T-helper 2 cell treated with Interferon-gamma antibody and Interleukin-4, amounts not matched to agents 5 μg/mL and 100 μg/mL, for 36 hours (primary cell): ENCODE results near the gene PTPRN2.
"Not testable (repeated sequence)": the region's sequence is repeated elsewhere in the genome, so short reads cannot be mapped to it uniquely, and the experiment has no call there.

Source experiments
- DNase-seq: peaks from one replicate; pipeline ENCODE4 v3.0.0; 2021; ENCODE audit warnings: low spot score
- H3K27ac Mint-ChIP-seq: one replicate; pipeline ENCODE4 v1.8.0; 2021; ENCODE audit warnings: mild to moderate bottlenecking, mixed read lengths
- H3K27me3 Mint-ChIP-seq: one replicate; pipeline ENCODE4 v1.8.0; 2021; ENCODE audit warnings: low read depth, mixed read lengths
- H3K36me3 Mint-ChIP-seq: one replicate; pipeline ENCODE4 v1.8.0; 2021; ENCODE audit warnings: low read depth, mixed read lengths
- H3K4me1 Mint-ChIP-seq: one replicate; pipeline ENCODE4 v1.8.0; 2021; ENCODE audit warnings: low read depth, mixed read lengths
- H3K4me3 Mint-ChIP-seq: one replicate; pipeline ENCODE4 v1.8.0; 2022; ENCODE audit warnings: mild to moderate bottlenecking, moderate library complexity, mixed read lengths
- H3K9me3 Mint-ChIP-seq: one replicate; pipeline ENCODE4 v1.8.0; 2021; ENCODE audit warnings: mixed read lengths

Gene PTPRN2

GRCh38 chr7:157495177-157495553, 1092.5 kb downstream of the PTPRN2 start:
- Mint-ChIP-seq H3K36me3 (peaks cover 13% of the 10 kb centered on the region), H3K4me3 (no peak overlapping the region), H3K9me3 (peaks cover 31% of the 10 kb centered on the region), H3K27ac (no peak overlapping the region), H3K27me3 (peaks cover 24% of the 10 kb centered on the region), H3K4me1 (peaks cover 38% of the 10 kb centered on the region)
- DNase-seq = peak; percentile 50

GRCh38 chr7:157494506-157495176, 1093.0 kb downstream of the PTPRN2 start:
- Mint-ChIP-seq H3K9me3 (peaks cover 31% of the 10 kb centered on the region), H3K4me1 (peaks cover 41% of the 10 kb centered on the region), H3K27ac (no peak overlapping the region), H3K27me3 (peaks cover 24% of the 10 kb centered on the region), H3K4me3 (no peak overlapping the region), H3K36me3 (peaks cover 13% of the 10 kb centered on the region)
- DNase-seq = peak; percentile 7

- H3K27me3 Mint-ChIP-seq = peaks cover 24% of the 10 kb centered on the region
Observed at GRCh38 chr7:157493776-157494175, 1093.8 kb downstream of the PTPRN2 start.

GRCh38 chr7:157493017-157493416, 1094.6 kb downstream of the PTPRN2 start:
- no peak overlapping the region for H3K4me3 Mint-ChIP-seq
- DNase-seq = peak; percentile 3
- no peak overlapping the region for H3K27ac Mint-ChIP-seq
- peaks cover 13% of the 10 kb centered on the region for H3K36me3 Mint-ChIP-seq
- peaks cover 31% of the 10 kb centered on the region for H3K9me3 Mint-ChIP-seq
- H3K4me1 Mint-ChIP-seq = peaks cover 41% of the 10 kb centered on the region
- peaks cover 24% of the 10 kb centered on the region for H3K27me3 Mint-ChIP-seq

More at GRCh38 chr7:157493776-157494175, 1093.8 kb downstream of the PTPRN2 start:
- peaks cover 43% of the 10 kb centered on the region for H3K4me1 Mint-ChIP-seq
- H3K27ac Mint-ChIP-seq = no peak overlapping the region
- no peak for DNase-seq
- H3K4me3 Mint-ChIP-seq = no peak overlapping the region
- peaks cover 13% of the 10 kb centered on the region for H3K36me3 Mint-ChIP-seq
- H3K9me3 Mint-ChIP-seq = peaks cover 31% of the 10 kb centered on the region

GRCh38 chr7:157490465-157490912, 1097.1 kb downstream of the PTPRN2 start:
- Mint-ChIP-seq H3K36me3 (peaks cover 13% of the 10 kb centered on the region), H3K27me3 (peaks cover 26% of the 10 kb centered on the region), H3K27ac (peak overlapping the region; percentile 84), H3K4me3 (peak overlapping the region; percentile 49), H3K4me1 (peaks cover 43% of the 10 kb centered on the region), H3K9me3 (peaks cover 31% of the 10 kb centered on the region)
- peak; percentile 71 for DNase-seq

- H3K9me3 Mint-ChIP-seq = peaks cover 31% of the 10 kb centered on the region
- H3K4me3 Mint-ChIP-seq, H3K27ac Mint-ChIP-seq, DNase-seq: not testable (repeated sequence)
- H3K36me3 Mint-ChIP-seq = peaks cover 13% of the 10 kb centered on the region
- peaks cover 43% of the 10 kb centered on the region for H3K4me1 Mint-ChIP-seq
- H3K27me3 Mint-ChIP-seq = peaks cover 26% of the 10 kb centered on the region
Observed at GRCh38 chr7:157489870-157490269, 1097.8 kb downstream of the PTPRN2 start.
